ENCODE measurements around the gene S100A11.
"Not testable (repeated sequence)": the region's sequence is repeated elsewhere in the genome, so short reads cannot be mapped to it uniquely, and the experiment has no call there.

Gene S100A11

DNA sequence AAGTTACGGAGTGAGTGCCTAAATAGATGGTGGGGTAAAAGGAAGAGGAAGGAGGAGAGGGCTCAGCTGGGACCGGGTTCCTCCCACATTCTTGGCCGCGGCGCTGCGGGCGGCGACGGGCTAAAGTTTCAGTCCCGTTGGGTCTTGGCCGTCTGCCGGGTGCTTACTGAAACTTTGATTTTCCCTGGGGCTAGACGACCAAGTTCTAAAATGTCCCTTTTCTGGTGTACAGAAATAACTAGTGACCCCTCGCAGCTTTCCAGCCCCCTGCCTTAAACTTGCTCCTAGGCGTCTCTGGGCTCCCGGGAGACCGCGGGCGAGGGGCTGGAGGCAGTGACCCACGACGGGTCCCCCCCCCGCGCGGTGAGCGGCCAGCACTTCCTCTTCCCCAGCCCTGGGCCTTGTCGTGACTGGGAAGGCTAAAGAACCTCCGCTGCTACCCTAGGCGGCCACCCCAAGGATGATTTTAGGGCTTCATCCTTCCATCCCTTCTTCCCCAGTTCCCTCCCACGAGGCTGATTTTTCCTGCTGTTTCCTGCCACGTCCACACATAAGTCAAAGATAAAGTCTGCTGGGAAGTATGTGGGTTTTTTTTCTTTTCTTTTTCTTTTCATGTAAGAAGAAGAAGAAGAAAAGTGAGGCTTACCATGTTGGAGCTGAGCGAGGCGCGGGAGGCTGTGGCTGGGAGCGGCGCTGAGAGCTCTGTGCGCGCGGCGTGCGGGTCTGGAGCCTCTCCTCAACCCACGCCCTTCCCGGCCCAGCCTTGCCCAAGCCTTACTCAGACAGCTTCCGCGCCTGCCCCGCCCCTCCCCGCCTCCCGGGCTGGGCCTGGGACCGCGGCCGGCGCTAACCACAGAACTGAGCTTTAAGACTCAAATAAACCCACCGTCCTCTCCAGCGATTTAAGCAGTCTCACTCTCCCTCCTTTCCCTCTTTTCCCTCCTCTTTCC, at the start of gene S100A11:
TSS of gene S100A11 (minus strand) at position 738 of the 950 bp plus-strand sequence. CDS start at position 649, 89 bp downstream.
- peak; percentile 83 for DNase-seq (ENCODE audit: low read depth)

DNA sequence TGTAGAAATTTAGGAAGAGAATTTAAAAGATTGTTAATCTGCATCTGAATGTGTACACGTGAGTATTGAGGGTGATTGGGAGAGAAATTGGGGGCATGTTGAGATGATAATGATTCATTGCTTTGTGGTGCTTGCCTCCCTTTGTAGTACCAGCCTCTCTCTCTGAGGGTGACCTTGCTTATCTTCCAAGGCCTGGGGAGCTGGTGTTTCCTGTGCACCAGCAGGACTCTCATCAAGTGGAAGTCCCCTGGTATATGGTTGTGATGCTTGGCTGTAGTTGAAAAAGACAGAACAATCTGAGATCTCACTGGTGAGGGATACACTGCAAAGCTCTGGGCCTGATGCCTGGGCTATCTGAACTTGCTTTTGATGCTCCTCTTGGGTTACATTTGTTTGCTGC, 48.0 kb upstream of the S100A11 start:
- DNase-seq (ENCODE audit: low read depth): no peak

DNA sequence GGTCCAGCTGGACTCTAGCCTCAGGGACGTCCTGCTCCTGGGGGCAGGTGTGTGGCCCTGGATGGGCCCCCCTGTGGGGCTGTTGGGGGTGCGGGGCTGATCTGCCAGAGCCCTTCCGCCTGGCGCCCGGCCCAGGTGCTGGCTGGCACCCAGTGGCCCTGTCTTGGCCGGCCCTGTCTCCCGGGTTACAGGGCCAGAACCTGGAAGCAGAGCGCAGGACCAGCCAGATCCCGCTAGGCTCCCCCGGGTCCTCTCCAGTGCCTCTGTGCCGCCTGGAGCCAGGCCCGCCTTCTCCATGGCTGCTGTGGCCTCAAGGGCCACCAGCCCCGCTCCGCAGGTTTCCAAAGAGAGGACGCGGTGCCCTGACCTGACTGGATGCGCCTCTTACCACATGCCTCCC, 44.2 kb upstream of the S100A11 start:
- DNase-seq (ENCODE audit: low read depth): not testable (repeated sequence)

DNA sequence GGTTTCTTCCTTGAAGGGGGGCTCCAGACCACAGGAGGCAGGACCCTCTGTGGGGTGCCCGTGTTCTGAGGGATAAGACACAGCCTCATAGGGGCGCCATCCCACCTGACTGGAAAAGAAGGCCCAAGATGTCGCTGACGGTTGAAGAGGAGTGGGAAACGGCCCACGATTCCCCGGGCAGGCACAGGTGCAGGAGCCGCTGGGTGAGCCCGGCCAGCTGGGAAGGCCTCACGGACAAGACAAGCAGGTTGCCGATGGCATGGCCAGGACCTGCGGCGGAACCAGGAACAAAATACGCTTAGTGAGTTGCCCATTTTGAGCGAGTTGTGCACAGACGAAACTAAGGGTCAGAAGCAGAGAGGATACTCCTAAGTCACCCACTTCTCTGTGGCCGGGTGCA, 43.7 kb upstream of the S100A11 start:
- DNase-seq (ENCODE audit: low read depth): not testable (repeated sequence)

DNA sequence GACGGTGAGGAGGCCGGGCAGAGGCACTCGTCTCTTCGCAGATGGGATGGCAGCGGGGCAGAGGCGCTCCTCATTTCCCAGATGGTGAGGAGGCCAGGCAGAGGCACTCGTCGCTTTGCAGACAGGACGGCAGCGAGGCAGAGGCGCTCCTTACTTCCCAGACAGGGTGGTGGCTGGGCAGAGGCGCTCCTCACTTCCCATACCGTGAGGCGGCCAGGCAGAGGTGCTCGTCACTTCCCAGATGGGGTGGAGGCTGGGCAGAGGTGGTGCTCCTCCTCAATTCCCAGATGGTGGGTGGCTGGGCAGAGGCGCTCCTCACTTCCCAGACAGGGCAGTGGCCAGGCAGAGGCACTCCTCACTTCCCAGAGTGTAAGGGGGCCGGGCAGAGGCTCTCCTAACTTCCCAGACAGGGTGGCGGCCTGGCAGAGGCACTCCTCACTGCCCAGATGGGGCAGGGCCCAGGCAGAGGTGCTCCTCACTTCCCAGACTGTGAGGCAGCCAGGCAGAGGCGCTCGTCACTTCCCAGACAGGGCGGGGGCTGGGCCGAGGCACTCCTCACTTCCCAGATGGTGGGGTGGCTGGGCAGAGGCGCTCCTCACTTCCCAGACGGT, 42.1 kb upstream of the S100A11 start:
- no peak for DNase-seq (ENCODE audit: low read depth)

DNA sequence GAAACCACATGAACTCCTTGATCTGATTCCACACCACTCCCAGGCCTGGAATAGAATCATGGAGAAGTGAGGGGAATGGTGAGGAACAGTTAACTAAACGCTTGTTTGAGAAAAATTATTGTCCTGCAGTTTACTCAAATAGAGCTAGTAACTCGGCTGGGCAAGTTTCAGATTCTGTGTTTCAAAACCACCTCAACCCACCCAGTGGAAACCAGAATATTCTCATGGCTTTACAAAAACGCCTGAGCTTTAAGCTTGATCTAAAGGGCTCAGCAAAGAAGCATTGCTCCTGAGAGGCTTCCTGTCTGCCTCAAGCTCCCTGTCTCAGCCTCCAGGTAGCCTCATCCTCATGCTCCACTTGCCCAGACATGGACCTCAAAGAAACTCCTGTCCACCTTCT, 35.5 kb upstream of the S100A11 start:
- DNase-seq (ENCODE audit: low read depth): no peak

DNA sequence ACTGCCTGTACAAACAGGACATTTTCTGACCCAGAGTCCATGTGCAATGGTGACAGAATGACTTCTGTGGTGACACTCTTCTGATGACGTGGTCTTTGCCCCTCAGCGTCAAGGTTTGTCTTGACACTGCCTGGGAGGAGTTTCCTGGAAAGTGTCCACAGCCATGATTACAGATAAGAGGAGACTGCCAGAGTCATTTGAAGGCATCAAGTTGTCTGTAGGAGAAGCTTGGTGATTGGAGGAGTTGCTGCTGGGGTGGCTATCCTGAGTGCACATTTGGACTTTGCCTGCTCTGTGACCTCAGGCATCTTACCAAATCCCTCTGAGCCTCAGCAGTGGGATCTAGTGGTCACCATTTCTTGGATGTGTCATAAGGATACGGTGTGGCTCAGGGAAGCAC, 34.3 kb upstream of the S100A11 start:
- DNase-seq (ENCODE audit: low read depth): no peak

DNA sequence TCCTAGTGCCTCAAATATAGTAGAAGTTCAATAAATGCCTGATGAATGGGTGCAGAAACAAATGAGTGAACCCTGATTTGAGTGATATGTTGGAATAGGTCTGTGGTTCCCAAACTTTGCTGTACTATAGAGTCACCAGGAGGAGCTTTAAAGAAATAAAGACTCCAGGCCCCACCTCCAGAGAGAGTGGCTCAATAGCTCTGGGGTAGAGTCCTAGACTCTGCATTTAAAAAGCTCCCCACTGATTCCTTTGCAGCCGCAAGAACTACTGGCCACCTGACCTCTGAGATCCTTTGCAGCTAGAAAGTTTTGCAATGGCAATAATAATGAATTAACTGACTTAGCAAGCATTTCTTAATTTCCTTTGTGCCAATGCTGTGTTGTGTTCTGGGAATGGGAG, 31.1 kb upstream of the S100A11 start:
- DNase-seq (ENCODE audit: low read depth): no peak

DNA sequence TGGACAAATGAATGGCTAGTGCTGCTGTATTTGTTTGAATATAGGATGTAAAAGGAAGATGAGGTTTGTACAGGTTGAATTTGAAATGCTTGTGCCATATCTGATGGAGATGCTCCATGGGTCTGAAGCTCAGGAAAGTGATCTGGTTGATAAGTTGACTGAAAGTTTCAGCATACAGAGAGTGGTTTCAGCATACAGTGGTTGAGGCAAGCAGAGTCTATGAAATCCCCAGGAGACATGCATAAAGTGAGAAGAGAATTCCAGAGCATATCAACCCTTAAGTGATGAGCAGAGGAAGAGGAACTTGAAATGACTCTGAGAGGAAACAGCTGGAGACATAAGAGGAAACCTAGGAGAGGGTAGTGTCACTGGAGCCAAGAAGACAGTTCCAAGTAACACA, 30.3 kb upstream of the S100A11 start:
- no peak for DNase-seq (ENCODE audit: low read depth)

DNA sequence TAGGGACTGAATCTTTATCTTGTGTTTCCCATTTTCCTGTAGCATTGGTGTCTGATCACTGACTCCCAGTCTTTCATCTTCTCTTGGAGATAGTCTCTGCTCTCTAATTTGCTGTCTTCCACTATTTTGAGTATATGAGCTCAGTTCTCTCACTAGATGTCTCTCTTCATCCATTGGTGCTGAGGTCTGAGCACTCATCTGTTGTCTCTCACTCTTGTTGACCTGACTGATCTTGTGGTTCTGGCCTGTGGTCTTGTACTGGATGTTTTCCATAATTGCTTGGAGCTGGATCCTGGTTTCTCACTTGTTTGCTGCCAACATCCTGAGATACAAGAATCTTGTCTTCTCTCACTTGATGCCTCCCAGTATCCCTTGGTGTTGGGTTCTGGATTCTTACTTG, 25.1 kb upstream of the S100A11 start:
- DNase-seq (ENCODE audit: low read depth): no peak

DNA sequence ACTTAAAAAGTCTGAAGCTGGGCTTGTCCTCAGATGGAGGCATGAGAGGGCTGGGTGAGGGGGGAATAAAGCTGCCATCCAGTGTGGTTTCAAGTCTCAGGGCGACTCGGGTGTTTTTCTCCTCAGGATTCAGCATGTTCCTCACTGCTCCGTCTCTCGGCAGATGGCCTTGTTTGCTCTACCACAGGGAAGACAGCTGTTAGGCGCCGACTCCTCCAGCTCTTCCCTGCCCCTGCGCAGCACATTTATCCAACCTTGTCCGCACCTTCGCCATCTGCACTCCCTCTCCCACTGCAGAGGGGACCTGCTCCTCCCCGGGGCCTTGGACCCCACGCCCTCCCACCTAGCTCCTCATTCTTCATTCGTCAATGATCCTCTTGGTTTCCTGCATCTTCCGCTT, 16.6 kb upstream of the S100A11 start:
- DNase-seq (ENCODE audit: low read depth): no peak

DNA sequence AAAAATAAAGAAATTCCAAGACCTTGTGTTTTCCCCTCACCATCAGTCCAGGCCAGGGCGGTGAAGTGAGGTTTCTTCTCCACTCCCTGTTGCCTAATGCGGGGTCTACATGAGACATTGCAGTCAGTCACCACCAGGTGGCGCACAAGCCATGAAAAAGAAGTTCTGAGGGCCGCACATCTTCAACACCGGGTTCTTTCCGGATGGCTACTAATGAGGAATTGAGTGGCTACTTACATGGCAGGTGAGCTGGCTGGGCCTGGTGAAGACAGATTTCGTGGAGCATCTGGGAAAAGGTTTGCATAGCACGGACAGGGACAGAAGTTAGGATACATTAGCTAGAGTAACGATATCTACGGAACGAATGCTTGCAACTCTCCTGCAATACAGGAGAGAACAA, 15.8 kb upstream of the S100A11 start:
- DNase-seq (ENCODE audit: low read depth): peak; percentile 53

DNA sequence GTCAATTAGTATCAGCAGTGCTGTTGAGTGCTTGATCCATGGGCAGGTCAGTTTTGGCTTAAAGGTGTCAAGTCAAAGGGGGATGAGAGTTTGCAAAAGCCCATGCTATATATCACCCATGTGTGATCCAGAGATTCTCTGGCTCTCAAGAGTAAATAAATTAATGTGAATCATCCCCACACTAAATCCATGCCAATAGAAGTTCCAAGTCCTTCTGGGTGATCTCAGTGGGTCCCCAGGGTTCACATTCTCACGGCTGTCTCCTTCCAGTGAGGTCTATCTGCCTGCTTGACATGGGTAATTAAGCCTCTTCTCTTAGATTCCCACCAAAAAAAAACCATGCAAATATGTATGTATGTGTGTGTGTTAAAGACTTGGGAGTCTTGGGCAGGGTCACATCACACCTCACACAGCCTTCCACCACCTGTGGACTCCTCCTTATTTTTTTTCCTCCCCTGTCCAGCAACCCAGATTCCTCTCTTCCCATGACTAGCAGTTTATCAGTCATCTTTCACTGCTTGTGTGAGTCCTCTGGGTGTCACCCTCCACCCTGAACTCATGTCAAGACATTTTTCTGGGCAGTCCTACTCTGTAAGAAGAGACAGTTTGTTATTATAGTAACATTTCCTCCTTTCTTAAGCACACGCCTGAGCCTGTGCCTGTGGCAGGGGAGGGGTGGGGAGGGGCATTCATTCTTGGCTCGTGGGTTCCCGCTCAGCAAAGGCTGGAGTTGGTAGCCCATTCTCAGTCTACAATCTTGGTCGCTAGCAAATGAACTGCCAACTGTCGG, 14.3 kb upstream of the S100A11 start:
- peak; percentile 20 for DNase-seq (ENCODE audit: low read depth)

DNA sequence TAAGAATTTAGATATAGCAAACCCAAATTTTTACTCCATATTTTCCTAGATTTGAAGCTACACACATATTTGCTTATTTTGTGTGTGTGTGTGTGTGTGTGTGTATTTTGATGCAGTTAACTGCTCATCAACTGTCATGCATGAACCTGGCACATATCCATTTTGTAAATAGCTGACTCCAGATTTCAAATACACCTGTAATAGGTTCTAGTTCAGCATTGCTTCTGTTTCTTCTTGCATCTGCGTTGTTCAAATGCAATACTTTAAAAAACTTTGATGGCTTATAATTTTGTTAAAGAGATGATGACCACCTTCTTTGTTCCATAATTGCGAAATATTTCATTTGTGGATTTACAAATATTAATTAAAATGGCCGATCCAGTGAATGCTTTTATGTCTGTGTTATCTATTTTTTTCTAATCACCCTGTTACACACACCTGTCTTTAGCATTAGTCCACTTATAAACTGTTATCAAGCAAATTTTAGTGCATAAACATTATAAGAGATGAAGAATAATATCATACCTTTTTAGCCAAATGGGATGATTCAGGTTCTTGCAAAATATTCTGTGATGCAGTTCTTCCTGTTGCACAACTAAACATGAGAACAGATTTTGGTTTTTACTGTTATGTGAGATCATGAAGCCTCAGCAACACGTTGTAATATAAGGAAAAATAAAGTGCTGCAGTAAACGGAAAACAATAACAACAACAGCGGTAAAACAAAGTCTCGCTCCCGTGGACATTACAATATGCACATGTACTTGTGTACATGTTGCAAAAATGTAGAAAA, 12.7 kb upstream of the S100A11 start:
- peak; percentile 78 for DNase-seq (ENCODE audit: low read depth)

DNA sequence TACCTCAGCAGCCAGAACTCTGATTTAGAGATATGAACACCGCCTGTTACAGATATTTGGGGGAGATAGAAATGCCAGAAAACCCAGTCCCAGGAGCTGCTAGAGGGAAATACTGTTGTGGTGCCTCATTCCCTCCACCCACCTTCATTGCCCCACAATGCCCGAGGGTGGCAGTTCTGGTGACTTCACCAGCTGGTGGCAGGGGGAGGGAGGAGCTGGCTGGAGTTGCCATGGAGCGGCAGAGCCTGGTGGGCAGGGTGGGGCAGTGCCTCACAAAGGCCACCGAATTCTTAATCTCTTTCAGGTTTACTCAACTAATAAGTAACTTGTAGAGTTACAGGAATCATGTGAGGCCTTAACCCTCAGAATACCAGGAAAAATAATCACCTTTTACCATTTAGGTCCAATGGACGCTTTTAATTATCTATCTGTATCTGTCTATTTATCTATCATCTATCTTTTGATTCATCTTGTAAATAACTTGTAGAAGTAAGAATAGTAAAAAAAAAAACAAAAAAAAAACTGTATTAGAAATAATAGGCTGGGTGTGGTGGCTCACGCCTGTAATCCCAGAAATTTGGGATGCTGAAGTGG, 11.7 kb upstream of the S100A11 start:
- DNase-seq (ENCODE audit: low read depth): no peak

DNA sequence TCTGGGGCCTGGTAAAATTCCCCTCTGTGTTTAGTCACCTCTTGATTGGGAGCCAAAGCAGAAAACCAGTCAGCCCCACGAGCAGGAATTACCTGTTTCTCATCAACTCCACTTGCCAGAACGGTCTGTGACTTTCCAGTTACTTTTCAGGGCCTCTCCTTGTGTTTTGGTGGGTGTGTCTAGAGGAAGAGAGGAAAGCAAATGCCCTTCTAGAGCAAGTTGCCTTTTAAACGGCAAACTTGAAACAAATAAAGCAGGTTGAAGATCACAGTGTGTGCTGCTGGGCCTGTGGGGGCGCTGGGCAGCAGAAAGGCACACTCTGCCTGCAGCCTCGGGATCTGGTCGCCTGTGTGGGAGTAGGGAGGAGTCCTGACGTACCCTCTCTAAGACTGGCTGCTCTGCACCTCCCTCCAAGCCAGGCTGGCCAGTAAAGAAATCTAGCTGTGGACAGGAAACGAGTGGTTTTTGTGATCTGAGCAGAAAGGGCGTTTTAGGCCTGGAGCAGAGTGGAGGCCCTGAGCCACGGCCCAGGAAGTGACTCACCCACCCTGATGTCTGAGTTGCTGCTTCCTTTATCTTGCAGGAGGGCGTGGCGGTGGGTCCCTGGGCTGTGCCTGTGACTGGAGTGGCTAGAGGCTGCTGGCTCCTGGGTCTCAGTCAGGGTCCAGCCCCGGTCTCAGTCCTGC, 11.1 kb upstream of the S100A11 start:
- peak; percentile 99 for DNase-seq (ENCODE audit: low read depth)

DNA sequence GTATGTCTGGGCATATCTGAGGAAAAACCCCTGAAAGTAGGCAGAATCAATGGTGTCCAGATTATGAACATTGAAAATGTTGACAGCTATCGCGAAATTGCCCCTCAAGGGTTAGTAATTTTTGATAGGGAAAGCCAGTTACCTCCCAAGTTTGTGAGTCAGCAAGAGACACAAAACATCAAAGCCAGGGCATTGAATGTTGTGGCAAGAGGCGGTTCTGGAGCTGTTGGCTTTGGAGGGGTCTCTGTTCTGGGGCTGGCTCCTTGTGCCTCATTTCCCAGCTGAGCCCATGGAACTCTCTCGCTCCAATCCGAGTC, 10.6 kb upstream of the S100A11 start:
- DNase-seq (ENCODE audit: low read depth): no peak

DNA sequence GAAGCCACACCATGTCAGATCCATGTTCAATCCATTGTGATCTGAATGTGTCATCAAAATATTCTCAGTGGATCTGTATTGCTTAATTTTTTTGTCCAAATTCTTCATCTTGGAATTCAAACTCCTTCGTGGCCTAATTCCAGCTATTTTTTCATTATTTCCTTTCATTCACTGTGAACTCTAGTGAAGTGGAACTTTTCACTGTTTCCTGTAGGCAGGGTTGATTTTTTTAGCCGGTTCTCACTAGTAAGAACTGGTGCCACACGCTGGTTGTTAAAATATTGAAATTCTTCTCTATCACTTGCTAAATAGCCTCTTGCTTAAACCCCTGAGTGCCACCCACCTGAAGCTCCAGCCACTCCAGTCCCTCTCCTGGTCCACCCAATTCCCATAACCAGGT, 7.6 kb upstream of the S100A11 start:
- peak; percentile 28 for DNase-seq (ENCODE audit: low read depth)

DNA sequence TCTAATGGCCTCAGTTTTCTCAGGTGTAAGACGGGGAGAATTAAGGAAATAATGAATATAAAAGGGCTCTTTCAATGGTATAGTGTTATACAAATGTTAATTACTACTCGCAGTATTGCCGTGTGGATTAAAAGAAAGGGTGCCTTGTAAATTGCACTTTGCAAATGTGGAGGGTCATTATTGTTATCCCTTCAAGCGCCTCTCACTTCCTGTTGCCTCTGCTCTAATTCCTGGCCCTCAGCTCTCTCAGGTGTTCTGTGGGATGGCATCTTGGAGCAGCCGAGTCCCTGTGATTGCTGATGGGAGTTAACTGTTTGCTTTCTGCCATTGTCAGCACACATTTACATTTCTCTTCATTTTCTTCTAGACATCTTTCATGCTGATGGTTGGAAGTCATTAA, 7.1 kb upstream of the S100A11 start:
- no peak for DNase-seq (ENCODE audit: low read depth)

DNA sequence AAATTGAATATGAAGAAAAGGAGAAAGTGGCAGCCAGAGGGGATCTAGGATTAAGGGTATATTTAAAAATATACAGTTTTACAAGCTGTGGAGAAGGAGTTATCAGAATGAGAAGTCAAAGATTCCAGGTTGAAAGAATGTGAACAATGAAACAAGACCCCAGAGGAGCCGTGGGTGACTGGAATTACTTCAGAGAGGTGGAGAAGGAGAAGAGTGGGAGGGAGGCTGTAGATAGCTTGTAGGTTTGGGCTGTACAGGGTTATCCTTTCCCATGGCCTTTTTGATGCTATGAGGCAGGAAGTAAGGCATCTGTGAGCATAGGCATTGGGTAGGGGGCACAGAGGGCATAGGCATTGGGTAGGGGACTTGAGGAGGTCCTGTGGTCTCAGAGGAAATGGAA, 5.2 kb upstream of the S100A11 start:
- no peak for DNase-seq (ENCODE audit: low read depth)

DNA sequence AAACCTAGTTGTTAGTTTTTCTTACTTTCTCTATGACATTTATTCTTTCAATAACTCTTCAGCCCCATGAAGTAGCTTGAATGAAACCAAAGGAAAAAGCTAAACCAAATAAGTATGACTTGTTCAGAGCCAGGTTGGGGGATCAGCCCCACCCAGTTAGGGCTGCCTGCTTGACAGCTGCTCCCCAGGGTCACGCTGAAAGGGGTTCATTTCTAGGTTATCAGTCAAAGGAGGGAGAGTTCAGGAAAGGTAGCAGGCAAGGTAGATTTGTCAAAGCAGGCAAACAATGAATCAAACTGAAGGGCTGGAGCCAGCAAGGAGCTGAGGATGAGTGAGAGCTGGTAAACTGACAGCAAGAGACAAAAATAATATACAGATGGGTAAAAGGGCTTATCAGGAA, 3.1 kb upstream of the S100A11 start:
- no peak for DNase-seq (ENCODE audit: low read depth)
